K562 (cell line): ENCODE measurements around the gene SPIB. TPM values are rescaled to one million over a fixed set of nuclear protein-coding genes. Genes with fewer than 3 reads are reported as not detected.

Source experiments
- CBX3 ChIP-seq, 2 experiments: IDR thresholded peaks; 1 replicate in 1 of 2; 2 replicates in 1 of 2; pipeline ENCODE4 v1.6.1; 2012; ENCODE audit warnings: inconsistent platforms in 2 of 2, low read length in 2 of 2, borderline replicate concordance in 1 of 2, control low read depth in 1 of 2
- CHD2 ChIP-seq: IDR thresholded peaks from 2 replicates; pipeline ENCODE4 v1.6.1; 2011; ENCODE audit warnings: low read depth, low read length
- CREBBP ChIP-seq: IDR thresholded peaks from one replicate; pipeline ENCODE4 v1.6.1; 2012; ENCODE audit warnings: low read depth, mild to moderate bottlenecking, control low read depth, inconsistent platforms, low read length
- DACH1 ChIP-seq: fragments of 450-650 bp; IDR thresholded peaks from 2 replicates; pipeline ENCODE4 v1.6.1; 2018; ENCODE audit not compliant: partially characterized antibody
- ELK3 ChIP-seq: fragments of 450-650 bp; formaldehyde crosslinking; IDR thresholded peaks from 2 replicates; pipeline ENCODE4 v1.4.0; 2020; ENCODE audit warnings: mild to moderate bottlenecking
- GATAD2A ChIP-seq: fragments of 450-650 bp; IDR thresholded peaks from 2 replicates; pipeline ENCODE4 v1.6.1; 2017
- HOMEZ ChIP-seq: fragments of 250-450 bp; sonication (Bioruptor Pico); IDR thresholded peaks from 2 replicates; pipeline ENCODE4 v1.4.0; 2020; ENCODE audit warnings: mild to moderate bottlenecking, moderate library complexity
- MYC ChIP-seq, 2 experiments: fragments of 250-450 bp in 1 of 2; sonication (Bioruptor Pico) in 1 of 2; IDR thresholded peaks; 2 replicates each; pipeline versions ENCODE4 v1.5.1 to v1.6.1; 2012 to 2021; ENCODE audit warnings: low read depth in 2 of 2, borderline replicate concordance in 1 of 2, improper control_type of control experiment in 1 of 2, low read length in 1 of 2, mild to moderate bottlenecking in 1 of 2, moderate library complexity in 1 of 2
- PCBP1 ChIP-seq: fragments of 200-400 bp; formaldehyde crosslinking; IDR thresholded peaks from 2 replicates; pipeline ENCODE4 v1.6.1; 2018; ENCODE audit warnings: mild to moderate bottlenecking, low read depth, low read length; ENCODE audit not compliant: poor library complexity, severe bottlenecking
- POLR2A ChIP-seq: fragments of 450-650 bp; conservative IDR thresholded peaks from 2 replicates; pipeline ENCODE4 v1.6.1; 2016
- PPARD ChIP-seq: fragments of 250-450 bp; sonication (Bioruptor Pico); IDR thresholded peaks from 2 replicates; pipeline ENCODE4 v1.8.0; 2022; ENCODE audit warnings: inconsistent platforms, mild to moderate bottlenecking, moderate library complexity
- SIN3B ChIP-seq: fragments of 450-650 bp; IDR thresholded peaks from 2 replicates; pipeline ENCODE4 v1.6.1; 2017; ENCODE audit warnings: low read depth, mild to moderate bottlenecking, moderate library complexity
- SMARCA5 ChIP-seq: fragments of 450-650 bp; IDR thresholded peaks from 2 replicates; pipeline ENCODE4 v1.6.1; 2016
- TEAD1 ChIP-seq, 2 experiments: fragments of 450-650 bp in 1 of 2; sonication (generic) in 1 of 2; formaldehyde crosslinking; IDR thresholded peaks; 2 replicates each; pipeline versions ENCODE4 v1.4.0 to v1.8.0; 2020 to 2022; ENCODE audit warnings: mild to moderate bottlenecking in 2 of 2, missing genetic modification reagents in 1 of 2
- TEAD4 ChIP-seq, 2 experiments: sonication (generic) in 1 of 2; formaldehyde crosslinking in 1 of 2; IDR thresholded peaks; 2 replicates each; pipeline versions ENCODE4 v1.6.1 to v1.8.0; 2012 to 2022; ENCODE audit warnings: borderline replicate concordance in 1 of 2, inconsistent platforms in 1 of 2, low read length in 1 of 2, mild to moderate bottlenecking in 1 of 2, missing genetic modification reagents in 1 of 2
- TOE1 ChIP-seq, 2 experiments: fragments of 450-650 bp in 1 of 2; sonication (generic) in 1 of 2; formaldehyde crosslinking in 1 of 2; IDR thresholded peaks; 2 replicates each; pipeline versions ENCODE4 v1.7.1 to v1.8.0; 2016 to 2022; ENCODE audit warnings: borderline replicate concordance in 2 of 2, mild to moderate bottlenecking in 2 of 2, antibody characterized with exemption in 1 of 2, inconsistent platforms in 1 of 2, low read depth in 1 of 2, missing genetic modification reagents in 1 of 2, moderate library complexity in 1 of 2
- ZNF408 ChIP-seq: fragments of 250-450 bp; sonication (Bioruptor Pico); IDR thresholded peaks from 2 replicates; pipeline ENCODE4 v1.4.0; 2020; ENCODE audit warnings: low read depth, mild to moderate bottlenecking, moderate library complexity
- polyA plus RNA-seq, 8 experiments: library from polyadenylated mRNA; depleted of rRNA in 4 of 8; stranded (reverse) in 5 of 8; unstranded in 3 of 8; fragments of >200 nt; fragmentation: Nextera tagmentation in 2 of 8; fragmentation: Illumina TruSeq in 1 of 8; extraction: Ambion mirVana in 2 of 8; extraction: Trizol in 1 of 8; gene quantifications; 2 replicates each; pipeline versions ENCODE4 v1.2.1 to v1.2.3, GENCODE V29; 2011 to 2014; ENCODE audit warnings: inconsistent platforms in 1 of 8, missing spikeins in 1 of 8
- total RNA-seq, 7 experiments: library from RNA; depleted of rRNA in 6 of 7; stranded (reverse); fragments of >200 nt in 6 of 7; fragmentation: Illumina TruSeq in 2 of 7; extraction: Trizol in 2 of 7; gene quantifications; 2 replicates each; pipeline versions ENCODE4 v1.2.1 to v1.2.3, GENCODE V29; 2011 to 2021; ENCODE audit warnings: low replicate concordance in 1 of 7
- TF ChIP-seq, protein P1 (sequence below): sonication (generic); formaldehyde crosslinking; IDR thresholded peaks from 2 replicates; pipeline ENCODE4 v1.8.0; 2022; ENCODE audit warnings: missing genetic modification reagents, mild to moderate bottlenecking, moderate library complexity, borderline replicate concordance

Gene SPIB
- total and polyA plus RNA-seq, 9 of the 15 experiments (the other 6 are each of a cell fraction or from before 2014, with no cell fraction given): 0.06 to 1.0 (median 0.43) TPM; not detected in 1

DNA sequence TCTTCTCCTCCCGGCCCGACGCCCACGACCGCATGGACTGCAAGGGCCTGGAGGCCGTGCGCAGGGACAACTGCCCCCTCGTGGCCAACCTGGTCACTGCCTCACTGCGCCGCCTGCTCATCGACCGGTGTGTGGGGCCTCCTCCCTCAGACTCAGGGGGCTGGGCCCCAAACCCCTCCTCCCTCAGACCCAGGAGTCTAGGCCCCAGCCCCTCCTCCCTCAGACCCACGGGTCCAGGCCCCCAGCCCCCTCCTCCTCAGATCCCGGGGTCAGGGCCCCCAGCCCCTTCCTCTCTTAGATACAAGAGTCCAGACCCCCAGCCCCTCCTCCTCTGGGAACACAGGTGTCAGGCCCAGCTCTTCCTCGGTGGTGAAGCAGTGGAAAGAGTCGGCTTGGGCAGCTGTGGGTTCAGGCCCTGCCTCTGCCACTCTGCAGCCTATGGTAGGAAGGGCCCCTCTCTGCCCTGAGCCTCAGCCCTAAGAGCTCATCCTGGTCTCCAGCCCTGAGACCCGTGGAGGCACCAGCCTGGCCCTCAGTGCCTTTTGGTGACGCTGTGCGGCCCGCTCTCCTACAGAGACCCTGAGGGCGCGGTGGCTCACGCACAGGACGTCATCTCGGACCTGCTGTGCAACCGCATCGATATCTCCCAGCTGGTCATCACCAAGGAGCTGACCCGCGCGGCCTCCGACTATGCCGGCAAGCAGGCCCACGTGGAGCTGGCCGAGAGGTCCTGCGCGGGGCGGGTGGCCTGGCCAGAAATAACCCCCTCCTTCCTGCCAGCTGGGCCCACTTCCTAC is 3.7 kb upstream of the SPIB start (continued):
- TF ChIP-seq ELK3 (CRISPR knock-in tag) (no peak), POLR2A (peak; percentile 26), GATAD2A (peak; percentile 55; the same call in 1 of the 2 replicates), PCBP1 (peak; percentile 13), PPARD (CRISPR knock-in tag) (no peak), ZNF408 (CRISPR knock-in tag) (no peak), TEAD4 (IDR thresholded peaks at IDR 0.05; ENCODE audit: low read length) (0 out of 2 replicates have a peak, but pooled peaks have one; percentile 32), TEAD4 (CRISPR knock-in tag; IDR thresholded peaks at IDR 0.05; ENCODE audit: borderline replicate concordance) (no peak), TEAD1 (CRISPR knock-in tag; IDR thresholded peaks at IDR 0.05) (0 out of 4 replicates have a peak, but pooled peaks of 1 of the 2 experiments have one; percentile 22), HOMEZ (CRISPR knock-in tag) (no peak), SMARCA5 (no peak), DACH1 (no peak), SIN3B (no peak), MYC (IDR thresholded peaks at IDR 0.05; ENCODE audit: low read depth, low read length) (peak; percentile 98), MYC (CRISPR knock-in tag; IDR thresholded peaks at IDR 0.05; ENCODE audit: borderline replicate concordance, low read depth) (no peak), CHD2 (no peak), TOE1 (IDR thresholded peaks at IDR 0.05; ENCODE audit: borderline replicate concordance) (0 out of 2 replicates have a peak, but pooled peaks have one; percentile 30), TOE1 (CRISPR knock-in tag; IDR thresholded peaks at IDR 0.05; ENCODE audit: borderline replicate concordance, low read depth) (no peak), CREBBP (no peak), CBX3 (IDR thresholded peaks at IDR 0.05; ENCODE audit: borderline replicate concordance in 1 of 2, low read length in 2 of 2) (peak in 1 of 2 experiments; percentile 66; a peak in 1 of 3 replicates)
- TF ChIP-seq, protein P1, sequence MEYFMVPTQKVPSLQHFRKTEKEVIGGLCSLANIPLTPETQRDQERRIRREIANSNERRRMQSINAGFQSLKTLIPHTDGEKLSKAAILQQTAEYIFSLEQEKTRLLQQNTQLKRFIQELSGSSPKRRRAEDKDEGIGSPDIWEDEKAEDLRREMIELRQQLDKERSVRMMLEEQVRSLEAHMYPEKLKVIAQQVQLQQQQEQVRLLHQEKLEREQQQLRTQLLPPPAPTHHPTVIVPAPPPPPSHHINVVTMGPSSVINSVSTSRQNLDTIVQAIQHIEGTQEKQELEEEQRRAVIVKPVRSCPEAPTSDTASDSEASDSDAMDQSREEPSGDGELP (CRISPR knock-in tag): peak; percentile 97
